GM18502 (cell line): ENCODE results near the gene TMEM178B.

Experiments used
- ATAC-seq: cut with Tn5 transposase; IDR thresholded peaks from one replicate; pipeline ENCODE4 v1.9.1; 2021; ENCODE audit warnings: mild to moderate bottlenecking; ENCODE audit not compliant: unreplicated experiment, poor library complexity

TMEM178B gene

GRCh38 chr7:141407893-141408292 is 334.0 kb downstream of the TMEM178B start:
- ATAC-seq = no peak

GRCh38 chr7:141408440-141408839 is 334.6 kb downstream of the TMEM178B start:
- no peak for ATAC-seq

- ATAC-seq = no peak
Observed at GRCh38 chr7:141409219-141409618, 335.4 kb downstream of the TMEM178B start.

GRCh38 chr7:141409801-141410329 is 336.0 kb downstream of the TMEM178B start:
- no peak for ATAC-seq

DNA sequence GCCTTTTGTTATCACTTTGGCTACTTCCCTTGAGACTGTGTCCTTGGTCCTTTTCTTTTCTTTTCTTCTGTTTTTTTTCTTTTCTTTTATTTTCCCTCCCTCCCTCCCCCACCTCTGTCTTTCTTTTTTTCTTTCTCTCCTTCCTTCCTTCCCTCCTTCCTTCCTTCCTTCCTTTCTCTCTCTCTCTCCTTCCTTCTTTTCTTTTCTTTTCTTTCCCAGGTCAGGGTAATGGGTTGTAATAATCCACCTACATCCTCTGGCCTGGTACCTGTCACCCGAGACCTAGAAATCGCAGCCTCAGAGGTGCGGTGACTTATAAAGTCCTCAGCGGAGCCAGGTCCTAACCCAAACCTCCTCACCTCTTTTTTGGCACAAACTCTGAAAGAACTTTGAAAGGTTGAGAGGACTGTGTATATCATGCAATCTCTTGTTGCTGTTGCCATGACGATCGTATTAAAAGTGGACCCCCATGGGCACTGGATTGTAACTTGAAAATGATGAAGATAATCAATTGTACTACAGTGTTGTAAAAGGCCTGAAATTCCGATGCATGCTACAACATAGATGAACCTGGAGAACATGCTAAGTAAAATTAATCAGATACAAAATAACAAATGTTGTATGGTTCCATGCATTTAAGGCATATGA is 336.6 kb downstream of the TMEM178B start:
- no peak for ATAC-seq

GRCh38 chr7:141411133-141411532 is 337.3 kb downstream of the TMEM178B start:
- no peak for ATAC-seq

DNA sequence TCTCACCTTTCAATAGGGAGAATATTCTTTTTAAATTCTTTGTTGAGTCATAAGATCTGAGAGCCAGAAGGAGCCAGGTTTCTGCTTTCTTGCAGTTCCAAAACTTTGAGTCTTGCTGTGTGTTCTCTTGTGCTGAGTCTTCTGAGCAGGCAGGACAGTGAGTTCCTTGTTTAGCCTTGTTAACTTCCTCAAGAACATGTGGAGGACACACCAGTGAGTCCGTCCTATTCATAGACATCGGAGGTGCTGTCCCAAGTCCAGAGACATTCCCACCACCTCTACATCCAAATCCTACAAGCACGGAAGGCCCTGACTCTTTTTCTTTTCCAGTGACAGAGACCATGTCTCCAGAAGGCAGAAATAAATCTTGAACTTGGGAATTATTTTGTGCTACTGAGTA is 342.1 kb downstream of the TMEM178B start:
- ATAC-seq = no peak

- no peak for ATAC-seq
Observed at GRCh38 chr7:141416650-141417270, 342.9 kb downstream of the TMEM178B start.

DNA sequence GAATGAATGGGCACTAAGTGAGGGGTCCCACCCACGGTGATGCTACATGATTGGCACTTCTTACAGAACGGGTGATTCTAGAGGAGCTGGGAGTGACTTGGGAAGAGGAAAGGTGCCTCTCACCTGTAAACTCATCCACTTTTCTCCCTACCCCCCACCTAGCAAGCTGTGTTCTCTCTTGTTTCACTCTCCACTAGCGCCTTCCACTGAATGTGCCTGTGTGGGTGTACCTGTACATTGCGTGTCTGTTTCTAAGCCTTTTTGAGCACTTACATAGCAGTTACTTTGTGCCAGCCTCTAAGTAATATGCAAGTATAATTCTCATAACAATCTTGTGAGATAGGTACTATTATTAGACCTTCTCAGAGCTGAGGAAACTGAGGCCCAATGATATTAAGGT is 343.6 kb downstream of the TMEM178B start:
- no peak for ATAC-seq

DNA sequence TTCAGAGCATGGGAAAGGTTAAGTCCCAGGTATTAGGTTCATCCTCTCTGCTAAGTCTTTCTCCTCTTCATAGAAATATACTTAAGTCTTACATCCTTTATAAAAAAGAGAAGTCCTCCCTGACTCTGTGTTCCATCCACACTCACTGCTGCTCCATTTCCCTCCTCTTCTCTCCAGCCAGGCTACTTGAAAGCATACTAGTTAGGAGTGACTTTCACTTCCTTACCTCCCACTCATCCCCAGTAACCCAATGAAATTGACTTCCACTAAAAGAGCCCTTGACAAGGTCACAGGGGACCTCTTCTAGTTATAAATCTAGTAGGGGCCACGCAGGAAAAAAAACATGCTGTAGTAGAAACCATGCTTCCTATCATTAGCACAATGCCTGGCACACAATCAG is 344.2 kb downstream of the TMEM178B start:
- ATAC-seq = no peak

- no peak for ATAC-seq
Observed at GRCh38 chr7:141421306-141421705, 347.4 kb downstream of the TMEM178B start.

DNA sequence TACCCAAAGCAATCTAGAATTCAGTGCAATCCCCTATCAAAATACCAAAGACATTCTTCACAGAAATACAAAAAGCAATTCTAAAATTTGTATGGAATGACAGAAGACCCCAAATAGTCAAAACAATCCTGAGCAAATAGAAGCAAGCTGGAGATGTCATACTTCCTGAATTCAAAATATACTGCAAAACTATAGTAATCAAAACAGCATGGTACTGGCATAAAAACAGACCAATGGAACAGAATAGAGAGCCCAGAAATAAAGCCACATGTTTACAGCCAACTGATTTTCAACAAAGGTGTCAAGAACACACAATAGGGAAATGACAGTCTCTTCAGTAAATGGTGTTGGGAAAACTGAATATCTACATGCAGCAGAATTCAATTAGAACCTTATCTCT is 353.3 kb downstream of the TMEM178B start:
- ATAC-seq = no peak

- no peak for ATAC-seq
Observed at GRCh38 chr7:141430455-141431139, 356.7 kb downstream of the TMEM178B start.

- ATAC-seq = no peak
Observed at GRCh38 chr7:141431140-141431479, 357.2 kb downstream of the TMEM178B start.

- no peak for ATAC-seq
Observed at GRCh38 chr7:141431711-141432110, 357.8 kb downstream of the TMEM178B start.

DNA sequence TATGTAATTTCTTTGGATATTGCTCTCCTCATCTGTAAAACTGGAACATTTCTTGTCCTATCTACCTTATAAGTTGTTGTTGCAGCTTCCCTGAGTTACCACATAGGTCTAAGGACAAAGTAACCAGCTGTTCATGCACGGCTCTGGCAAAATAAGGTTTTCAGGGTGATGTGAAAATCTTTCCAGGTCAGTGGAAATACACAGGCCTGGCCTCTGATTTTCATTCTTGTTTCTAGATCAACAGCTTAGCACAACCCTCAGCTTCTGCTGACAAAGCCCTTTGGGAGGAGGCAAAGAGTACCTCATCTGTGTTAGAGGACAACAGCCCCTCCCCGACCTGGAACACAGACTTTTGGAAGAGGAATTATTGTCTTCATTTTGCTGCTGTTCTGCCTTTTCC is 359.8 kb downstream of the TMEM178B start:
- no peak for ATAC-seq

- no peak for ATAC-seq
Observed at GRCh38 chr7:141436139-141436538, 362.3 kb downstream of the TMEM178B start.

DNA sequence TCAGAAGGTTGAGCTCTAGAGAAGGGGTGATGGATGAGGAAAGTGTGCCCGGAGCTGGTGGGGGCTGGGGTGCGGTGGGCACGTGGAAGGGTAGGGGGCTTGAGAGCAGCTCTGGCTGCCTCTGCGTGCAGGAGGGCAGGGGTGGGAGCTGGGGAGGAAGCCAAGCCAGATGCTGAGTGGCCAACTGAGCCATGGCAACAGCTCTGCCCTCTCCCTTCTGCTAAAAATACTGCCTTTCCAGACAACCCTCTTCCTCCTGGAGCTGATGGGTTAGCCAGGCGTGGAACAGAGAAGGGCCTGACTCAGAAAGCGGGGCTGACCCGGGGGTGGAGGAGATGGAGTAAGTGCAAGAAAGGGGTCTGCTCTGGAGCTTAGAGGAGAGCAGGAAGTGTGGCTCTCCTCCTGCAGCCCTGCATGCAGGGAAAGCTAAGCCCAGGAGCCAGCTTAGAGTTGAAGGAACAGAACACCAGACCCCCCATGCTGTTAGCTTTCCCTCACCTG is 362.8 kb downstream of the TMEM178B start:
- ATAC-seq = no peak

DNA sequence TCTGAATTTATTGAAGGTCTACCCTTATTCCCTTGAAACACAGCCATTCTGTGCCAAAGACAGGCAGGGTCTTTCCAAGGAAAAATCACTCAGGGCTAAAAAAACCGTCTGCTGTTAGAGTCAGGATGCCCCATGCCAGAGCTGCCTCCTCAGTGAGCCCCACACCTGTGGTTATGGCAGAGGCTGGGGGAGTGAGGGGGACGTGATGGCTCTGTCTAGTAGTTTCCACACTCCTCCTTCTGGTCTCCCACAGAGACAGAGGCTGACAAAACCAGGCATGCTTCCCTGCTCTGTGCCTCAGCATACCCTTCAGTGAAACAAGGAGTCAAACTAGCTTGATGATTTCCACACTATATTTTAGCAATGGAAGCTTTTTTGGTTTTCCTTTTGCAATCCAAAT is 365.3 kb downstream of the TMEM178B start:
- ATAC-seq = no peak

GRCh38 chr7:141439776-141440175 is 365.9 kb downstream of the TMEM178B start:
- ATAC-seq = no peak

GRCh38 chr7:141441837-141442627 is 368.2 kb downstream of the TMEM178B start:
- ATAC-seq = no peak
